ENCODE data around the gene TMEM203.

The TMEM203 gene

GRCh38 chr9:137167277-137167746 is 38.1 kb downstream of the TMEM203 start:
- DNase-seq (ENCODE audit: low read depth in 2 of 2), result no peak

- no peak for DNase-seq (ENCODE audit: low read depth in 2 of 2)
Measured at GRCh38 chr9:137166380-137167229, 38.8 kb downstream of the TMEM203 start.

GRCh38 chr9:137165250-137165836 is 40.1 kb downstream of the TMEM203 start:
- DNase-seq (ENCODE audit: low read depth in 2 of 2), result no peak

- no peak for DNase-seq (ENCODE audit: low read depth in 2 of 2)
Measured at GRCh38 chr9:137164370-137165249, 40.8 kb downstream of the TMEM203 start.

- DNase-seq (ENCODE audit: low read depth in 2 of 2), result no peak
Measured at GRCh38 chr9:137163805-137164204, 41.6 kb downstream of the TMEM203 start.

GRCh38 chr9:137163365-137163715 is 42.1 kb downstream of the TMEM203 start:
- DNase-seq (ENCODE audit: low read depth in 2 of 2), result no peak

- no peak for DNase-seq (ENCODE audit: low read depth in 2 of 2)
Measured at GRCh38 chr9:137162505-137163364, 42.7 kb downstream of the TMEM203 start.

GRCh38 chr9:137161558-137162486 is 43.6 kb downstream of the TMEM203 start:
- DNase-seq (ENCODE audit: low read depth in 2 of 2), result no peak

GRCh38 chr9:137160716-137161557 is 44.5 kb downstream of the TMEM203 start:
- no peak for DNase-seq (ENCODE audit: low read depth in 2 of 2)

GRCh38 chr9:137160054-137160425 is 45.4 kb downstream of the TMEM203 start:
- no peak for DNase-seq (ENCODE audit: low read depth in 2 of 2)

- DNase-seq (ENCODE audit: low read depth in 2 of 2), result no peak
Measured at GRCh38 chr9:137159105-137160053, 46.1 kb downstream of the TMEM203 start.

GRCh38 chr9:137158625-137159024 is 46.8 kb downstream of the TMEM203 start:
- no peak for DNase-seq (ENCODE audit: low read depth in 2 of 2)

- no peak for DNase-seq (ENCODE audit: low read depth in 2 of 2)
Measured at GRCh38 chr9:137157618-137158415, 47.6 kb downstream of the TMEM203 start.

GRCh38 chr9:137156567-137157375 is 48.7 kb downstream of the TMEM203 start:
- peak; percentile 55 to 59 for DNase-seq (ENCODE audit: low read depth in 2 of 2)
